SU-DHL-6 (cell line): ENCODE measurements around the gene KIF1A.

Source experiments
- H2AFZ ChIP-seq: fragments of 200-600 bp; sonication (generic); 2 replicates; pipeline ENCODE4 v1.6.1; 2014; ENCODE audit warnings: low read depth, mild to moderate bottlenecking, moderate library complexity, mixed read lengths, antibody characterized with exemption, low read length; ENCODE audit not compliant: severe bottlenecking
- H3F3A ChIP-seq: fragments of 200-600 bp; shearing (Covaris generic); 2 replicates; pipeline ENCODE4 v1.6.0; 2016; ENCODE audit warnings: antibody characterized with exemption, mild to moderate bottlenecking; ENCODE audit not compliant: insufficient read depth
- H3K27ac ChIP-seq: fragments of 200-600 bp; sonication (generic); 2 replicates; pipeline ENCODE4 v1.5.1; 2016; ENCODE audit warnings: low read depth, mild to moderate bottlenecking, low read length, moderate library complexity, mixed read lengths
- H3K27me3 ChIP-seq: fragments of 200-600 bp; sonication (generic), shearing (Covaris generic); 2 replicates; pipeline ENCODE4 v1.6.0; 2014; ENCODE audit warnings: mild to moderate bottlenecking, low read length
- H3K36me3 ChIP-seq: fragments of 200-600 bp; sonication (generic); 2 replicates; pipeline ENCODE4 v1.6.1; 2014; ENCODE audit warnings: mild to moderate bottlenecking, low read length, mixed read lengths
- H3K4me2 ChIP-seq: fragments of 300-600, 200-600 bp; shearing (Covaris generic), sonication (generic); 2 replicates; pipeline ENCODE4 v1.6.0; 2014; ENCODE audit warnings: low read length, low read depth, mild to moderate bottlenecking; ENCODE audit not compliant: poor library complexity, severe bottlenecking
- H3K4me3 ChIP-seq: fragments of 200-600 bp; sonication (generic); 2 replicates; pipeline ENCODE4 v1.5.1; 2014; ENCODE audit warnings: antibody characterized with exemption, low read length, mild to moderate bottlenecking, mixed read lengths; ENCODE audit not compliant: insufficient read depth, poor library complexity, severe bottlenecking
- H3K79me2 ChIP-seq: fragments of 200-600 bp; sonication (generic); 2 replicates; pipeline ENCODE4 v1.6.1; 2014; ENCODE audit warnings: mild to moderate bottlenecking, low read length, moderate library complexity; ENCODE audit not compliant: insufficient read depth
- H3K9ac ChIP-seq: fragments of 200-600 bp; sonication (generic); 2 replicates; pipeline ENCODE4 v1.7.0; 2014; ENCODE audit warnings: mild to moderate bottlenecking, low read length
- H3K9me2 ChIP-seq: fragments of 200-600 bp; sonication (generic); replicated peaks from 2 replicates; pipeline ENCODE4 v1.6.1; 2014; ENCODE audit warnings: low read length; ENCODE audit not compliant: insufficient read depth
- H3K9me3 ChIP-seq: fragments of 200-600 bp; sonication (generic); 2 replicates; pipeline ENCODE4 v1.6.1; 2014; ENCODE audit warnings: low read length, mixed read lengths; ENCODE audit not compliant: insufficient read depth
- H4K20me1 ChIP-seq: fragments of 200-600 bp; sonication (generic); 2 replicates; pipeline ENCODE4 v1.6.1; 2014; ENCODE audit warnings: low read depth, mild to moderate bottlenecking, antibody characterized with exemption, low read length, moderate library complexity, mixed read lengths
- CTCF ChIP-seq: fragments of 200-600 bp; sonication (generic); IDR thresholded peaks from one replicate; pipeline ENCODE4 v1.5.1; 2017; ENCODE audit warnings: antibody characterized with exemption, mild to moderate bottlenecking, low read length, moderate library complexity; ENCODE audit not compliant: insufficient read depth, poor library complexity, severe bottlenecking
- EZH2phosphoT487 ChIP-seq: fragments of 200-600 bp; sonication (generic), shearing (Covaris generic); conservative IDR thresholded peaks from 2 replicates; pipeline ENCODE4 v1.6.1; 2018; ENCODE audit warnings: mild to moderate bottlenecking, antibody characterized with exemption, low read length, moderate library complexity, mixed read lengths

Gene KIF1A

GRCh38 chr2:240835528-240835927, 15.5 kb upstream of the KIF1A start:
- TF ChIP-seq CTCF, result no peak
- TF ChIP-seq EZH2phosphoT487, result no peak
- Histone ChIP-seq H3K4me2 (no peak overlapping the region), H4K20me1 (no peaks in the 10 kb centered on the region), H3K9me2 (no peaks in the 10 kb centered on the region), H3K27me3 (no peaks in the 10 kb centered on the region), H3F3A (no peaks in the 10 kb centered on the region), H3K4me3 (no peak overlapping the region), H3K9me3 (no peaks in the 10 kb centered on the region), H3K9ac (no peak overlapping the region), H3K79me2 (no peaks in the 10 kb centered on the region), H3K36me3 (no peaks in the 10 kb centered on the region), H2AFZ (no peak overlapping the region), H3K27ac (no peak overlapping the region)

GRCh38 chr2:240834377-240834975, 14.5 kb upstream of the KIF1A start:
- Histone ChIP-seq H3K79me2 (no peaks in the 10 kb centered on the region), H3K9me3 (no peaks in the 10 kb centered on the region), H3K36me3 (no peaks in the 10 kb centered on the region), H3F3A (no peaks in the 10 kb centered on the region), H3K27me3 (no peaks in the 10 kb centered on the region), H3K4me2 (no peak overlapping the region), H3K27ac (no peak overlapping the region), H2AFZ (no peak overlapping the region), H3K9me2 (no peaks in the 10 kb centered on the region), H3K4me3 (no peak overlapping the region), H3K9ac (no peak overlapping the region), H4K20me1 (no peaks in the 10 kb centered on the region)
- TF ChIP-seq EZH2phosphoT487 (no peak), CTCF (no peak)

- no peaks in the 10 kb centered on the region for H3K36me3 ChIP-seq
- no peaks in the 10 kb centered on the region for H3K9me3 ChIP-seq
- no peak overlapping the region for H3K27ac ChIP-seq
- TF ChIP-seq CTCF, result no peak
- TF ChIP-seq EZH2phosphoT487, result no peak
- H3K4me3 ChIP-seq, result no peak overlapping the region
- H3K9me2 ChIP-seq, result no peaks in the 10 kb centered on the region
- H3K9ac ChIP-seq, result no peak overlapping the region
- H3K4me2 ChIP-seq, result no peak overlapping the region
- H3K79me2 ChIP-seq, result no peaks in the 10 kb centered on the region
- H4K20me1 ChIP-seq, result no peaks in the 10 kb centered on the region
- no peak overlapping the region for H2AFZ ChIP-seq
- no peaks in the 10 kb centered on the region for H3F3A ChIP-seq
- no peaks in the 10 kb centered on the region for H3K27me3 ChIP-seq
Measured at GRCh38 chr2:240833724-240834285, 13.8 kb upstream of the KIF1A start.
